Endothelial cell (in vitro differentiated cells): ENCODE measurements around the gene GNG13. TPM values are rescaled to one million over a fixed set of nuclear protein-coding genes. Genes with fewer than 3 reads are reported as not detected.

ENCODE experiments used
- DNase-seq: peaks from one replicate; pipeline ENCODE4 v3.0.0; 2021; ENCODE audit warnings: low spot score
- H3K27ac Mint-ChIP-seq: one replicate; pipeline ENCODE4 v1.8.0; 2021; ENCODE audit warnings: mixed read lengths, inconsistent platforms; ENCODE audit not compliant: unreplicated experiment
- H3K27me3 Mint-ChIP-seq: one replicate; pipeline ENCODE4 v1.8.0; 2021; ENCODE audit warnings: mild to moderate bottlenecking, moderate library complexity, mixed read lengths, inconsistent platforms; ENCODE audit not compliant: unreplicated experiment
- H3K36me3 Mint-ChIP-seq: one replicate; pipeline ENCODE4 v1.8.0; 2021; ENCODE audit warnings: mild to moderate bottlenecking, low read depth, mixed read lengths, inconsistent platforms; ENCODE audit not compliant: unreplicated experiment
- H3K4me1 Mint-ChIP-seq: one replicate; pipeline ENCODE4 v1.8.0; 2021; ENCODE audit warnings: mild to moderate bottlenecking, mixed read lengths, inconsistent platforms; ENCODE audit not compliant: unreplicated experiment
- H3K4me3 Mint-ChIP-seq: one replicate; pipeline ENCODE4 v1.8.0; 2021; ENCODE audit warnings: mild to moderate bottlenecking, mixed read lengths, inconsistent platforms; ENCODE audit not compliant: unreplicated experiment
- H3K9me3 Mint-ChIP-seq: one replicate; pipeline ENCODE4 v1.8.0; 2021; ENCODE audit warnings: mixed read lengths, inconsistent platforms; ENCODE audit not compliant: unreplicated experiment
- total RNA-seq: library from RNA; stranded (reverse); fragmentation: NEBNext Ultra II Directional; extraction: Animal tissue kit (Norgen Biotek cat#: 25700); gene quantifications from one replicate; pipeline ENCODE4 v1.2.1, GENCODE V29; 2021; ENCODE audit not compliant: unreplicated experiment
- TF ChIP-seq, protein P1 (sequence below): fragments of 200-600 bp; sonication (generic); IDR thresholded peaks from one replicate; pipeline ENCODE4 v1.5.0; 2021; ENCODE audit warnings: antibody characterized with exemption; ENCODE audit not compliant: unreplicated experiment

Gene GNG13
- total RNA-seq, 1 donor from 2014 or later = not detected

DNA sequence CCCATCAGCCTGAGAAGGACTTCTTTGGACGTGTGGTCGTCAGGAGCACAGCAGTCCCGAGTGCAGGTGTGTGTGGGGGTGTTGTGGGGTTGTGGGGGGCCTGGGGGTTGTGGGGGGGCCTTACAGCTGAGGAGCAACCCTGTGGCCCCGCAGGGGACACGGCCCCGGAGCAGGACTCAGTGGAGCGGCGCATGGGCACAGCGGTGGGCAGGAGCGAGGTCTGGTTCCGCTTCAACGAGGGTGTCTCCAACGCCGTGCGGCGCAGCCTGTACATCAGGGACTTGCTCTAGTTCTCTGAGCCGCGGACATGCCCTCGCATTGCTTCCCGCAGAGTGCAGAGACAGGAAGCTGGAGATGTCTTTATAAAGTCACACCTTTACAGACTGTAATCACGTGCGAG, 2.8 kb downstream of the GNG13 start:
- DNase-seq = no peak
- no peak overlapping the region for H3K27ac Mint-ChIP-seq
- H3K4me3 Mint-ChIP-seq = no peak overlapping the region
- H3K27me3 Mint-ChIP-seq = peaks cover 6% of the 10 kb centered on the region
- no peaks in the 10 kb centered on the region for H3K9me3 Mint-ChIP-seq
- TF ChIP-seq, protein P1, sequence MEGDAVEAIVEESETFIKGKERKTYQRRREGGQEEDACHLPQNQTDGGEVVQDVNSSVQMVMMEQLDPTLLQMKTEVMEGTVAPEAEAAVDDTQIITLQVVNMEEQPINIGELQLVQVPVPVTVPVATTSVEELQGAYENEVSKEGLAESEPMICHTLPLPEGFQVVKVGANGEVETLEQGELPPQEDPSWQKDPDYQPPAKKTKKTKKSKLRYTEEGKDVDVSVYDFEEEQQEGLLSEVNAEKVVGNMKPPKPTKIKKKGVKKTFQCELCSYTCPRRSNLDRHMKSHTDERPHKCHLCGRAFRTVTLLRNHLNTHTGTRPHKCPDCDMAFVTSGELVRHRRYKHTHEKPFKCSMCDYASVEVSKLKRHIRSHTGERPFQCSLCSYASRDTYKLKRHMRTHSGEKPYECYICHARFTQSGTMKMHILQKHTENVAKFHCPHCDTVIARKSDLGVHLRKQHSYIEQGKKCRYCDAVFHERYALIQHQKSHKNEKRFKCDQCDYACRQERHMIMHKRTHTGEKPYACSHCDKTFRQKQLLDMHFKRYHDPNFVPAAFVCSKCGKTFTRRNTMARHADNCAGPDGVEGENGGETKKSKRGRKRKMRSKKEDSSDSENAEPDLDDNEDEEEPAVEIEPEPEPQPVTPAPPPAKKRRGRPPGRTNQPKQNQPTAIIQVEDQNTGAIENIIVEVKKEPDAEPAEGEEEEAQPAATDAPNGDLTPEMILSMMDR = no peak
- H3K36me3 Mint-ChIP-seq = no peaks in the 10 kb centered on the region
- no peaks in the 10 kb centered on the region for H3K4me1 Mint-ChIP-seq

DNA sequence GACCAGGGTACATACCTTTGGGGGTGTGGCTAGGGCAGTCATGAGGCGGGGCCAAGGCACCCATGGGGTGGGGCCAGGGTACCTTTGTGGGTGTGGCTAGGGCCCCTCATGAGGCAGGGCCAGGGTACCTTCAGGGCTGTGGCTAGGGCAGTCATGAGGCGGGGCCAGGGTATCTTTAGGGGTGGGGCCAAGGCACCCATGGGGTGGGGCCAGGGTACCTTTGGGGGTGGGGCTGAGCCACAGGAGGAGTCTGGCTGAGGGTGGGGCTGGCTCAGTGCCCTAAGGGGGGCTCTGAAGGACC, 3.5 kb downstream of the GNG13 start:
- H3K27ac Mint-ChIP-seq = no peak overlapping the region
- peaks cover 6% of the 10 kb centered on the region for H3K27me3 Mint-ChIP-seq
- H3K4me1 Mint-ChIP-seq = no peaks in the 10 kb centered on the region
- no peak for DNase-seq
- no peak overlapping the region for H3K4me3 Mint-ChIP-seq
- H3K36me3 Mint-ChIP-seq = no peaks in the 10 kb centered on the region
- H3K9me3 Mint-ChIP-seq = no peaks in the 10 kb centered on the region
- TF ChIP-seq, protein P1 = no peak

DNA sequence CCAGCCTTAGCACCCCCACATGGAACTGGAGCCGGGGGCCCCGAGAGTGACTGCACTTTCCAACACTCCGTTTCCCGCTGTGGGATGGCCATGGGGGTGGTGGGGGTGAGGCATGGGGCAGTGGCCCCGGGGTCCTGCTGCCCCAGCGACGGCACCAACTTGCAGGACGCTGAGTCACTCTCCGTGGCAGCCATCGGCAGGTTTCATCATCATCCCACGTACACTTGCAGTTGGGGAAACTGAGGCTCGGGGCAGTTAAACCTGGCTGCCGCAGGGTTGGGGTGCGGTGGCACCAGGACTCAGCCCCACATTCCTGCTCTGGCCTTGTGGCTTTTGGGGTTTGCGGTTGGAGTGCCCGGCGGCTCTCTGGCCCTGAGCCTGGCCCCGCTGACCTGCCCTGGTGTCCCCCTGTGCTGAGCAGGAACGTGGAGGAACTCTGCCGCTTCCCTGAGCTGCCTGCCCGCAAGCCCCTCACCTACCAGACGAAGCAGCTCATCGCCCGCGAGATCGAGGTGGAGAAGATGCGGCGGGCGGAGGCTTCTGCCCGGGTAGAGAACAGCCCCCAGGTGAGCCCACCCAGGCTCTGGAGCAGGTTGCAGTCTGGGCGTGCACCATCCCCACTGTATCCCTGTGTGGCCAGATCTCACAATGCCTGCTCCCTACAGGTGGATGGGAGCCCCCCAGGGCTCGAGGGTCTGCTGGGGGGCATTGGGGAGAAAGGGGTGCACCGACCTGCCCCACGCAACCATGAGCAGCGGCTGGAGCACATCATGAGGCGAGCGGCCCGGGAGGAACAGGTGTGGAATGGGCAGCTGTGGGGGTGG, 4.0 kb downstream of the GNG13 start:
- no peak for DNase-seq
- peaks cover 6% of the 10 kb centered on the region for H3K27me3 Mint-ChIP-seq
- no peaks in the 10 kb centered on the region for H3K9me3 Mint-ChIP-seq
- no peaks in the 10 kb centered on the region for H3K4me1 Mint-ChIP-seq
- H3K27ac Mint-ChIP-seq = no peak overlapping the region
- TF ChIP-seq, protein P1 = no peak
- no peak overlapping the region for H3K4me3 Mint-ChIP-seq
- peaks cover 4% of the 10 kb centered on the region for H3K36me3 Mint-ChIP-seq

DNA sequence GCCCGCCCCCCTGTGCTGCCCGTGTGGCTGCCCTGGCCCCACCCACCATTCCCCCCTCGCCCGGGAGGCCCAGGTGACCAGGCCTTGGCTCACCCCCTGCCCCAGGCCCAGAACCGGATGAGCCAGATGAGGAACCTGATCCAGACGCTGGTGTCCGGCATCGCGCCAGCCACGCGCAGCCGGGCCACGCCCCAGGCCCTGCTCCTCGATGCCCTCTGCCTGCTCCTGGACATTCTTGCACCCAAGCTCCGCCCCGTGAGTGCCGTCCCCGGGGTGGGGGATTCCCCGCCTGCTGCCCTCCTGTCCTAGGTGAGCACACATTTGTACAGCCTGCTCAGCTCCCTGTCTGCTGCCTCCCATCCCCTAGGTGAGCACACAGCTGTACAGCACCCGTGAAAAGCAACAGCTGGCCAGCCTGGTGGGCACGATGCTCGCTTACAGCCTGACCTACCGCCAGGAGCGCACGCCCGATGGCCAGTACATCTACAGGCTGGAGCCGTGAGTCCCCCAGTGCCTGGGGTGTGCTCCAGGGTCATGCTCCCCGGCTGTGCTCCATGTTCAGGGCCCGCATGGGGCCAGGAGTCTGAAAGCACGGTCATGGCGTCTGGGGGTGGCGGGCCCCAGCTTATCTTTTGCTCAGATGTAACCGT, 4.8 kb downstream of the GNG13 start:
- Mint-ChIP-seq H3K4me1 (no peaks in the 10 kb centered on the region), H3K27me3 (peaks cover 6% of the 10 kb centered on the region), H3K27ac (no peak overlapping the region), H3K36me3 (peaks cover 7% of the 10 kb centered on the region), H3K4me3 (no peak overlapping the region), H3K9me3 (no peaks in the 10 kb centered on the region)
- TF ChIP-seq, protein P1 = no peak
- no peak for DNase-seq

DNA sequence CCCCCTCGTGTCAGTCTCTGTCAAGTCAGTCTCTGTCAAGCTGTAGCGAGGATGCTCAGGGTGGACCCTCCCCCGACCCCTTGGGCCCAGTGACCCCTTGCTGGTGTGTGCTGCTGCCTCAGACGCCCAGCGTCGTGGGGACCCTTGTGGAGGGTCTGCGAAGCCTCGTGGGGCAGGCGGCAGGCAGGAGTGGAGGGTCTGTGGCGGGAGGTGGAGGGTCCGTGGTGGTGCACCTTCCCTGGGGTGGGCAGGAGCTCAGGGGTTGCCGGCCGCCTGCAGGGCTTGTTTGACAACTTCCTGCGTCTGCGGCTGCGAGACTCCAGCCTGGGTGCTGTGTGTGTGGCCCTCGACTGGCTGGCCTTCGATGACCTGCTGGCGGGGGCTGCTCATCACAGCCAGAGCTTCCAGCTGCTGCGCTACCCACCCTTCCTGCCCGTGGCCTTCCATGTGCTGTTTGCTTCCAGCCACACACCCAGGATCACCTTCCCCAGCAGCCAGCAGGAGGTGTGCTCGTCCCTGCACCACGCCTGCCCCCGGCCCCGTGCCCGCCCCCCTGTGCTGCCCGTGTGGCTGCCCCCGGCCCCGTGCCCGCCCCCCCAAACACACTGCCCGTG, 5.6 kb downstream of the GNG13 start:
- Mint-ChIP-seq H3K4me3 (no peak overlapping the region), H3K36me3 (peaks cover 7% of the 10 kb centered on the region), H3K27ac (no peak overlapping the region), H3K27me3 (peaks cover 6% of the 10 kb centered on the region), H3K4me1 (no peaks in the 10 kb centered on the region), H3K9me3 (no peaks in the 10 kb centered on the region)
- TF ChIP-seq, protein P1 = no peak
- DNase-seq = no peak
